Measurements from ENCODE around the gene ITFG1. TPM values are rescaled to one million over a fixed set of nuclear protein-coding genes. Genes with fewer than 3 reads are reported as not detected.
A peak's percentile ranks its signal among the peaks of the same experiment; 100 is the strongest.

The ITFG1 gene
- total and polyA plus RNA-seq, 2 of the 13 experiments (the other 11 are each of a cell fraction or from before 2014, with no cell fraction given), result 74.5 to 150 TPM

DNA sequence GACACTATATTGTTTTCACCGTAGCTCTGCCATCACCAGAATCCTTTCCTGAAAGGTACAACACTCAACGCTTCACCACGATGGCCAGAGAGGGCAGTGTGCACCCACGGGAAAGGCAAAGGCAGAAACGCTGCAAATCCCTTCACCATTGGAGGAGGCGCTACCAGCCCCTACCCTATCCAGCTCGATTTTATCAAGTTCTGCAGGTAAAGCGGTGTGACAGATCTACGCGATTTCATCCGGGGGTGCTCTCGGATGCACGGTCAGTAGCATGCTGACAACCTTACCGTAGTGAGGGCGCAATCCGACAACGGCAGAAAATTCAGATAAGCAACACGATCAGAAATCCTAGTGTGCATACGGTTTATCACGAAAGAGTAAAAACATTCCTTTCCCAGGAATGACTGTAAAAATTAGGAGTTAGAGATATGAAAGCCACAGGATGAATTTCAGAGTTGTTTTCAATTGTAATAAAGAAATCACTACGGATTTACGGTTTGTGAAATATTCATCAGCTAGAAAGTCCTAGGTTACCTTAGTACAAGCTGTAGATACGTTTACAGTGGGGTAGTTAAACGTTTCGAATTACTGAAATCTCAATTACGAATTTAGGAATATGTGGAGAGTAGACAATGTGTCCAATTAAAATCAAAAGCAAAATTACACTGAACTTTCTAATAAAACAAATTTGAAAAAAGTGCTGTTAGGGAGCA is 318.9 kb downstream of the ITFG1 start (continued):
- TF ChIP-seq, protein P1, sequence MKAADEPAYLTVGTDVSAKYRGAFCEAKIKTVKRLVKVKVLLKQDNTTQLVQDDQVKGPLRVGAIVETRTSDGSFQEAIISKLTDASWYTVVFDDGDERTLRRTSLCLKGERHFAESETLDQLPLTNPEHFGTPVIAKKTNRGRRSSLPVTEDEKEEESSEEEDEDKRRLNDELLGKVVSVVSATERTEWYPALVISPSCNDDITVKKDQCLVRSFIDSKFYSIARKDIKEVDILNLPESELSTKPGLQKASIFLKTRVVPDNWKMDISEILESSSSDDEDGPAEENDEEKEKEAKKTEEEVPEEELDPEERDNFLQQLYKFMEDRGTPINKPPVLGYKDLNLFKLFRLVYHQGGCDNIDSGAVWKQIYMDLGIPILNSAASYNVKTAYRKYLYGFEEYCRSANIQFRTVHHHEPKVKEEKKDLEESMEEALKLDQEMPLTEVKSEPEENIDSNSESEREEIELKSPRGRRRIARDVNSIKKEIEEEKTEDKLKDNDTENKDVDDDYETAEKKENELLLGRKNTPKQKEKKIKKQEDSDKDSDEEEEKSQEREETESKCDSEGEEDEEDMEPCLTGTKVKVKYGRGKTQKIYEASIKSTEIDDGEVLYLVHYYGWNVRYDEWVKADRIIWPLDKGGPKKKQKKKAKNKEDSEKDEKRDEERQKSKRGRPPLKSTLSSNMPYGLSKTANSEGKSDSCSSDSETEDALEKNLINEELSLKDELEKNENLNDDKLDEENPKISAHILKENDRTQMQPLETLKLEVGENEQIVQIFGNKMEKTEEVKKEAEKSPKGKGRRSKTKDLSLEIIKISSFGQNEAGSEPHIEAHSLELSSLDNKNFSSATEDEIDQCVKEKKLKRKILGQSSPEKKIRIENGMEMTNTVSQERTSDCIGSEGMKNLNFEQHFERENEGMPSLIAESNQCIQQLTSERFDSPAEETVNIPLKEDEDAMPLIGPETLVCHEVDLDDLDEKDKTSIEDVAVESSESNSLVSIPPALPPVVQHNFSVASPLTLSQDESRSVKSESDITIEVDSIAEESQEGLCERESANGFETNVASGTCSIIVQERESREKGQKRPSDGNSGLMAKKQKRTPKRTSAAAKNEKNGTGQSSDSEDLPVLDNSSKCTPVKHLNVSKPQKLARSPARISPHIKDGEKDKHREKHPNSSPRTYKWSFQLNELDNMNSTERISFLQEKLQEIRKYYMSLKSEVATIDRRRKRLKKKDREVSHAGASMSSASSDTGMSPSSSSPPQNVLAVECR (CRISPR knock-in tag; IDR thresholded peaks at IDR 0.05; ENCODE audit: borderline replicate concordance), result peak; percentile 42; the same call in 1 of the 2 replicates
- TF ChIP-seq ZNF451 (CRISPR knock-in tag; IDR thresholded peaks at IDR 0.05) (0 out of 2 replicates have a peak, but pooled peaks have one; percentile 32), HDAC6 (IDR thresholded peaks at IDR 0.05; ENCODE audit: low read depth, low read length) (no peak), SPEN (CRISPR knock-in tag; IDR thresholded peaks at IDR 0.05; ENCODE audit: low read depth) (peak; percentile 38; the same call in 1 of the 2 replicates), TEAD2 (CRISPR knock-in tag; IDR thresholded peaks at IDR 0.05) (no peak), ZMYM3 (CRISPR knock-in tag; IDR thresholded peaks at IDR 0.05) (peak; percentile 53), ZNF589 (CRISPR knock-in tag; conservative IDR thresholded peaks at IDR 0.05) (no peak), RXRB (CRISPR knock-in tag; IDR thresholded peaks at IDR 0.05; ENCODE audit: borderline replicate concordance) (peak; percentile 56; the same call in 1 of the 2 replicates), MED1 (CRISPR knock-in tag; IDR thresholded peaks at IDR 0.05) (0 out of 2 replicates have a peak, but pooled peaks have one; percentile 34), SP2 (CRISPR knock-in tag; IDR thresholded peaks at IDR 0.05) (no peak), TBX2 (CRISPR knock-in tag; IDR thresholded peaks at IDR 0.05; ENCODE audit: borderline replicate concordance) (peak; percentile 43; the same call in 1 of the 2 replicates), SAFB2 (CRISPR knock-in tag; IDR thresholded peaks at IDR 0.05; ENCODE audit: borderline replicate concordance, low read depth) (peak; percentile 27; the same call in 1 of the 2 replicates), ZNF501 (CRISPR knock-in tag; IDR thresholded peaks at IDR 0.05) (peak; percentile 72; the same call in 1 of the 2 replicates)
- TF ChIP-seq, protein P2, sequence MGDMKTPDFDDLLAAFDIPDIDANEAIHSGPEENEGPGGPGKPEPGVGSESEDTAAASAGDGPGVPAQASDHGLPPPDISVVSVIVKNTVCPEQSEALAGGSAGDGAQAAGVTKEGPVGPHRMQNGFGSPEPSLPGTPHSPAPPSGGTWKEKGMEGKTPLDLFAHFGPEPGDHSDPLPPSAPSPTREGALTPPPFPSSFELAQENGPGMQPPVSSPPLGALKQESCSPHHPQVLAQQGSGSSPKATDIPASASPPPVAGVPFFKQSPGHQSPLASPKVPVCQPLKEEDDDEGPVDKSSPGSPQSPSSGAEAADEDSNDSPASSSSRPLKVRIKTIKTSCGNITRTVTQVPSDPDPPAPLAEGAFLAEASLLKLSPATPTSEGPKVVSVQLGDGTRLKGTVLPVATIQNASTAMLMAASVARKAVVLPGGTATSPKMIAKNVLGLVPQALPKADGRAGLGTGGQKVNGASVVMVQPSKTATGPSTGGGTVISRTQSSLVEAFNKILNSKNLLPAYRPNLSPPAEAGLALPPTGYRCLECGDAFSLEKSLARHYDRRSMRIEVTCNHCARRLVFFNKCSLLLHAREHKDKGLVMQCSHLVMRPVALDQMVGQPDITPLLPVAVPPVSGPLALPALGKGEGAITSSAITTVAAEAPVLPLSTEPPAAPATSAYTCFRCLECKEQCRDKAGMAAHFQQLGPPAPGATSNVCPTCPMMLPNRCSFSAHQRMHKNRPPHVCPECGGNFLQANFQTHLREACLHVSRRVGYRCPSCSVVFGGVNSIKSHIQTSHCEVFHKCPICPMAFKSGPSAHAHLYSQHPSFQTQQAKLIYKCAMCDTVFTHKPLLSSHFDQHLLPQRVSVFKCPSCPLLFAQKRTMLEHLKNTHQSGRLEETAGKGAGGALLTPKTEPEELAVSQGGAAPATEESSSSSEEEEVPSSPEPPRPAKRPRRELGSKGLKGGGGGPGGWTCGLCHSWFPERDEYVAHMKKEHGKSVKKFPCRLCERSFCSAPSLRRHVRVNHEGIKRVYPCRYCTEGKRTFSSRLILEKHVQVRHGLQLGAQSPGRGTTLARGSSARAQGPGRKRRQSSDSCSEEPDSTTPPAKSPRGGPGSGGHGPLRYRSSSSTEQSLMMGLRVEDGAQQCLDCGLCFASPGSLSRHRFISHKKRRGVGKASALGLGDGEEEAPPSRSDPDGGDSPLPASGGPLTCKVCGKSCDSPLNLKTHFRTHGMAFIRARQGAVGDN (CRISPR knock-in tag; IDR thresholded peaks at IDR 0.05), result peak; percentile 17; the same call in 1 of the 2 replicates
- TF ChIP-seq, protein P3, sequence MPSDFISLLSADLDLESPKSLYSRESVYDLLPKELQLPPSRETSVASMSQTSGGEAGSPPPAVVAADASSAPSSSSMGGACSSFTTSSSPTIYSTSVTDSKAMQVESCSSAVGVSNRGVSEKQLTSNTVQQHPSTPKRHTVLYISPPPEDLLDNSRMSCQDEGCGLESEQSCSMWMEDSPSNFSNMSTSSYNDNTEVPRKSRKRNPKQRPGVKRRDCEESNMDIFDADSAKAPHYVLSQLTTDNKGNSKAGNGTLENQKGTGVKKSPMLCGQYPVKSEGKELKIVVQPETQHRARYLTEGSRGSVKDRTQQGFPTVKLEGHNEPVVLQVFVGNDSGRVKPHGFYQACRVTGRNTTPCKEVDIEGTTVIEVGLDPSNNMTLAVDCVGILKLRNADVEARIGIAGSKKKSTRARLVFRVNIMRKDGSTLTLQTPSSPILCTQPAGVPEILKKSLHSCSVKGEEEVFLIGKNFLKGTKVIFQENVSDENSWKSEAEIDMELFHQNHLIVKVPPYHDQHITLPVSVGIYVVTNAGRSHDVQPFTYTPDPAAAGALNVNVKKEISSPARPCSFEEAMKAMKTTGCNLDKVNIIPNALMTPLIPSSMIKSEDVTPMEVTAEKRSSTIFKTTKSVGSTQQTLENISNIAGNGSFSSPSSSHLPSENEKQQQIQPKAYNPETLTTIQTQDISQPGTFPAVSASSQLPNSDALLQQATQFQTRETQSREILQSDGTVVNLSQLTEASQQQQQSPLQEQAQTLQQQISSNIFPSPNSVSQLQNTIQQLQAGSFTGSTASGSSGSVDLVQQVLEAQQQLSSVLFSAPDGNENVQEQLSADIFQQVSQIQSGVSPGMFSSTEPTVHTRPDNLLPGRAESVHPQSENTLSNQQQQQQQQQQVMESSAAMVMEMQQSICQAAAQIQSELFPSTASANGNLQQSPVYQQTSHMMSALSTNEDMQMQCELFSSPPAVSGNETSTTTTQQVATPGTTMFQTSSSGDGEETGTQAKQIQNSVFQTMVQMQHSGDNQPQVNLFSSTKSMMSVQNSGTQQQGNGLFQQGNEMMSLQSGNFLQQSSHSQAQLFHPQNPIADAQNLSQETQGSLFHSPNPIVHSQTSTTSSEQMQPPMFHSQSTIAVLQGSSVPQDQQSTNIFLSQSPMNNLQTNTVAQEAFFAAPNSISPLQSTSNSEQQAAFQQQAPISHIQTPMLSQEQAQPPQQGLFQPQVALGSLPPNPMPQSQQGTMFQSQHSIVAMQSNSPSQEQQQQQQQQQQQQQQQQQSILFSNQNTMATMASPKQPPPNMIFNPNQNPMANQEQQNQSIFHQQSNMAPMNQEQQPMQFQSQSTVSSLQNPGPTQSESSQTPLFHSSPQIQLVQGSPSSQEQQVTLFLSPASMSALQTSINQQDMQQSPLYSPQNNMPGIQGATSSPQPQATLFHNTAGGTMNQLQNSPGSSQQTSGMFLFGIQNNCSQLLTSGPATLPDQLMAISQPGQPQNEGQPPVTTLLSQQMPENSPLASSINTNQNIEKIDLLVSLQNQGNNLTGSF (CRISPR knock-in tag; IDR thresholded peaks at IDR 0.05), result no peak

All from HepG2 (cell line).